ENCODE data around the gene ZSWIM6. TPM values are rescaled to one million over a fixed set of nuclear protein-coding genes. Genes with fewer than 3 reads are reported as not detected.

ZSWIM6 gene
- total RNA-seq, 4 donors from 2014 or later = 13.3 to 19.4 (median 16.0) TPM

GRCh38 chr5:61397937-61398336 is 65.9 kb downstream of the ZSWIM6 start:
- Histone ChIP-seq H3K9me3 (no peaks in the 10 kb centered on the region), H3K4me1 (peaks cover 0 to 7% (median 0%) of the 10 kb centered on the region in 4 donors), H3K27me3 (no peaks in the 10 kb centered on the region), H3K27ac (no peak overlapping the region), H3K36me3 (no peaks in the 10 kb centered on the region), H3K4me3 (no peak overlapping the region)
- TF ChIP-seq CTCF (IDR thresholded peaks at IDR 0.05) = no peak
- TF ChIP-seq POLR2A (IDR thresholded peaks at IDR 0.05) = no peak
- DNase-seq = no peak

- TF ChIP-seq POLR2A (IDR thresholded peaks at IDR 0.05) (no peak), CTCF (IDR thresholded peaks at IDR 0.05) (no peak)
- no peak overlapping the region for H3K27ac ChIP-seq
- H3K36me3 ChIP-seq = no peaks in the 10 kb centered on the region
- H3K4me3 ChIP-seq = no peak overlapping the region
- H3K27me3 ChIP-seq = no peaks in the 10 kb centered on the region
- no peak for DNase-seq
- peaks cover 0 to 7% (median 0%) of the 10 kb centered on the region in 4 donors for H3K4me1 ChIP-seq
- H3K9me3 ChIP-seq = no peaks in the 10 kb centered on the region
These were observed 66.4 kb downstream of the ZSWIM6 start for GRCh38 chr5:61398440-61398839.

- Histone ChIP-seq H3K4me1 (peaks cover 0 to 7% (median 0%) of the 10 kb centered on the region in 4 donors), H3K36me3 (no peaks in the 10 kb centered on the region), H3K27ac (no peak overlapping the region), H3K27me3 (no peaks in the 10 kb centered on the region), H3K9me3 (no peaks in the 10 kb centered on the region), H3K4me3 (no peak overlapping the region)
- no peak for TF ChIP-seq POLR2A (IDR thresholded peaks at IDR 0.05)
- no peak for TF ChIP-seq CTCF (IDR thresholded peaks at IDR 0.05)
- no peak for DNase-seq
These were observed 67.6 kb downstream of the ZSWIM6 start for GRCh38 chr5:61399679-61400078.

GRCh38 chr5:61401726-61402125 is 69.7 kb downstream of the ZSWIM6 start:
- peaks cover 0 to 15% (median 0%) of the 10 kb centered on the region in 4 donors for H3K4me1 ChIP-seq
- no peaks in the 10 kb centered on the region for H3K36me3 ChIP-seq
- H3K9me3 ChIP-seq = no peaks in the 10 kb centered on the region
- no peak overlapping the region for H3K4me3 ChIP-seq
- DNase-seq = no peak
- TF ChIP-seq CTCF (IDR thresholded peaks at IDR 0.05) (no peak), POLR2A (IDR thresholded peaks at IDR 0.05) (no peak)
- no peaks in the 10 kb centered on the region for H3K27me3 ChIP-seq
- no peak overlapping the region for H3K27ac ChIP-seq

- no peak overlapping the region for H3K4me3 ChIP-seq
These were observed 70.3 kb downstream of the ZSWIM6 start for GRCh38 chr5:61402244-61402823.

More at GRCh38 chr5:61402244-61402823, 70.3 kb downstream of the ZSWIM6 start:
- no peaks in the 10 kb centered on the region for H3K36me3 ChIP-seq
- DNase-seq = no peak
- peaks cover 0 to 15% (median 0%) of the 10 kb centered on the region in 4 donors for H3K4me1 ChIP-seq
- H3K27me3 ChIP-seq = no peaks in the 10 kb centered on the region
- H3K9me3 ChIP-seq = no peaks in the 10 kb centered on the region
- TF ChIP-seq CTCF (IDR thresholded peaks at IDR 0.05) (no peak), POLR2A (IDR thresholded peaks at IDR 0.05) (no peak)
- H3K27ac ChIP-seq = no peak overlapping the region

Measured in Peyer's patch (tissue), 4 donors.